GM12878 (cell line): ENCODE data around the gene MTHFR. TPM values are rescaled to one million over a fixed set of nuclear protein-coding genes. Genes with fewer than 3 reads are reported as not detected.
A peak's percentile ranks its signal among the peaks of the same experiment; 100 is the strongest.

Experiments used
- ATF3 ChIP-seq: IDR thresholded peaks from 2 replicates; pipeline ENCODE4 v1.6.1; 2011; ENCODE audit warnings: low read depth, mild to moderate bottlenecking, low read length, moderate library complexity, borderline replicate concordance; ENCODE audit errors: extremely low read depth
- ATF7 ChIP-seq: fragments of 450-650 bp; IDR thresholded peaks from 2 replicates; pipeline ENCODE4 v1.6.1; 2016; ENCODE audit warnings: low read depth, mild to moderate bottlenecking
- CHD2 ChIP-seq: IDR thresholded peaks from 2 replicates; pipeline ENCODE4 v1.6.1; 2011; ENCODE audit warnings: low read depth, low read length, improper control_type of control experiment, borderline replicate concordance
- CHD4 ChIP-seq: fragments of 200-600 bp; sonication (generic); IDR thresholded peaks from 2 replicates; pipeline ENCODE4 v1.6.1; 2016; ENCODE audit warnings: mild to moderate bottlenecking
- CREB1 ChIP-seq: IDR thresholded peaks from 2 replicates; pipeline ENCODE4 v1.6.1; 2012; ENCODE audit warnings: low read depth, mild to moderate bottlenecking, inconsistent platforms
- FOS ChIP-seq: IDR thresholded peaks from 3 replicates; pipeline ENCODE4 v1.6.1; 2011; ENCODE audit warnings: borderline replicate concordance; ENCODE audit not compliant: insufficient read length; ENCODE audit errors: extremely low read depth
- IKZF2 ChIP-seq, 2 experiments: fragments of 450-650 bp; IDR thresholded peaks; 2 replicates each; pipeline ENCODE4 v1.6.1; 2017; ENCODE audit warnings: mild to moderate bottlenecking in 2 of 2, moderate library complexity in 2 of 2
- MEF2B ChIP-seq: fragments of 450-650 bp; IDR thresholded peaks from 2 replicates; pipeline ENCODE4 v1.6.1; 2018; ENCODE audit warnings: mild to moderate bottlenecking, moderate library complexity; ENCODE audit not compliant: partially characterized antibody, poor library complexity, severe bottlenecking
- RAD21 ChIP-seq: IDR thresholded peaks from 2 replicates; pipeline ENCODE4 v1.6.1; 2011; ENCODE audit warnings: mild to moderate bottlenecking, low read depth, low read length, moderate library complexity; ENCODE audit not compliant: insufficient read depth
- RUNX3 ChIP-seq: IDR thresholded peaks from 2 replicates; pipeline ENCODE4 v1.6.1; 2012; ENCODE audit warnings: low read length, inconsistent platforms
- SIX5 ChIP-seq: IDR thresholded peaks from 2 replicates; pipeline ENCODE4 v1.6.1; 2011; ENCODE audit warnings: mild to moderate bottlenecking, low read depth, low read length, moderate library complexity; ENCODE audit not compliant: severe bottlenecking
- TAF1 ChIP-seq: IDR thresholded peaks from 2 replicates; pipeline ENCODE4 v1.6.1; 2011; ENCODE audit warnings: mild to moderate bottlenecking, low read depth, low read length, borderline replicate concordance
- TCF3 ChIP-seq: IDR thresholded peaks from 2 replicates; pipeline ENCODE4 v1.6.1; 2012; ENCODE audit warnings: low read depth, mild to moderate bottlenecking, low read length, borderline replicate concordance; ENCODE audit not compliant: insufficient read depth
- TCF7 ChIP-seq: IDR thresholded peaks from 2 replicates; pipeline ENCODE4 v1.6.1; 2014; ENCODE audit warnings: antibody characterized with exemption, borderline replicate concordance
- polyA plus RNA-seq, 11 experiments: library from polyadenylated mRNA; depleted of rRNA in 4 of 11; unstranded in 6 of 11; stranded (reverse) in 5 of 11; fragments of >200 nt; fragmentation: Nextera tagmentation in 4 of 11; fragmentation: Illumina TruSeq in 1 of 11; extraction: Ambion mirVana in 4 of 11; extraction: Trizol in 1 of 11; gene quantifications; 1 replicate in 1 of 11; 2 replicates in 10 of 11; pipeline versions ENCODE4 v1.2.1 to v1.2.3, GENCODE V29; 2011 to 2016; ENCODE audit warnings: inconsistent platforms in 2 of 11, missing spikeins in 2 of 11, low read depth in 1 of 11
- total RNA-seq, 4 experiments: library from RNA; depleted of rRNA in 3 of 4; stranded (reverse); fragments of >200 nt in 3 of 4; fragmentation: Illumina TruSeq in 1 of 4; extraction: Trizol in 1 of 4; gene quantifications; 2 replicates each; pipeline versions ENCODE4 v1.2.1 to v1.2.3, GENCODE V29; 2013 to 2021
- TF ChIP-seq, protein P1 (sequence below): IDR thresholded peaks from 2 replicates; pipeline ENCODE4 v1.6.1; 2012; ENCODE audit warnings: low read length, inconsistent platforms
- TF ChIP-seq, protein P2 (sequence below): fragments of 450-650 bp; IDR thresholded peaks from 2 replicates; pipeline ENCODE4 v1.6.1; 2017; ENCODE audit warnings: mild to moderate bottlenecking, moderate library complexity
- TF ChIP-seq, protein P3 (sequence below): fragments of 450-650 bp; IDR thresholded peaks from 2 replicates; pipeline ENCODE4 v1.6.1; 2016; ENCODE audit warnings: mild to moderate bottlenecking
- TF ChIP-seq, protein P4 (sequence below): fragments of 150-350 bp; IDR thresholded peaks from 2 replicates; pipeline ENCODE4 v1.6.1; 2016; ENCODE audit warnings: low read depth, low read length

The MTHFR gene
- total and polyA plus RNA-seq, 10 of the 15 experiments (the other 5 are each of a cell fraction or from before 2014, with no cell fraction given): 1.0 to 16.8 (median 9.4) TPM

GRCh38 chr1:11805422-11806306, at the start of gene MTHFR, which contains the start of gene CLCN6 (continued):
- TF ChIP-seq ATF7: peak; percentile 34; the same call in 1 of the 2 replicates
- TF ChIP-seq, protein P1, sequence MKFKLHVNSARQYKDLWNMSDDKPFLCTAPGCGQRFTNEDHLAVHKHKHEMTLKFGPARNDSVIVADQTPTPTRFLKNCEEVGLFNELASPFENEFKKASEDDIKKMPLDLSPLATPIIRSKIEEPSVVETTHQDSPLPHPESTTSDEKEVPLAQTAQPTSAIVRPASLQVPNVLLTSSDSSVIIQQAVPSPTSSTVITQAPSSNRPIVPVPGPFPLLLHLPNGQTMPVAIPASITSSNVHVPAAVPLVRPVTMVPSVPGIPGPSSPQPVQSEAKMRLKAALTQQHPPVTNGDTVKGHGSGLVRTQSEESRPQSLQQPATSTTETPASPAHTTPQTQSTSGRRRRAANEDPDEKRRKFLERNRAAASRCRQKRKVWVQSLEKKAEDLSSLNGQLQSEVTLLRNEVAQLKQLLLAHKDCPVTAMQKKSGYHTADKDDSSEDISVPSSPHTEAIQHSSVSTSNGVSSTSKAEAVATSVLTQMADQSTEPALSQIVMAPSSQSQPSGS: no peak
- peak; percentile 90 for TF ChIP-seq FOS
- peak in 1 of 2 experiments; percentile 25; a peak in 1 of 4 replicates for TF ChIP-seq IKZF2 (IDR thresholded peaks at IDR 0.05)
- TF ChIP-seq TCF7: no peak
- TF ChIP-seq TAF1: peak; percentile 79; the same call in 1 of the 2 replicates
- peak; percentile 93 for TF ChIP-seq CREB1
- TF ChIP-seq SIX5: peak; percentile 54
- TF ChIP-seq CHD4: no peak
- TF ChIP-seq, protein P2, sequence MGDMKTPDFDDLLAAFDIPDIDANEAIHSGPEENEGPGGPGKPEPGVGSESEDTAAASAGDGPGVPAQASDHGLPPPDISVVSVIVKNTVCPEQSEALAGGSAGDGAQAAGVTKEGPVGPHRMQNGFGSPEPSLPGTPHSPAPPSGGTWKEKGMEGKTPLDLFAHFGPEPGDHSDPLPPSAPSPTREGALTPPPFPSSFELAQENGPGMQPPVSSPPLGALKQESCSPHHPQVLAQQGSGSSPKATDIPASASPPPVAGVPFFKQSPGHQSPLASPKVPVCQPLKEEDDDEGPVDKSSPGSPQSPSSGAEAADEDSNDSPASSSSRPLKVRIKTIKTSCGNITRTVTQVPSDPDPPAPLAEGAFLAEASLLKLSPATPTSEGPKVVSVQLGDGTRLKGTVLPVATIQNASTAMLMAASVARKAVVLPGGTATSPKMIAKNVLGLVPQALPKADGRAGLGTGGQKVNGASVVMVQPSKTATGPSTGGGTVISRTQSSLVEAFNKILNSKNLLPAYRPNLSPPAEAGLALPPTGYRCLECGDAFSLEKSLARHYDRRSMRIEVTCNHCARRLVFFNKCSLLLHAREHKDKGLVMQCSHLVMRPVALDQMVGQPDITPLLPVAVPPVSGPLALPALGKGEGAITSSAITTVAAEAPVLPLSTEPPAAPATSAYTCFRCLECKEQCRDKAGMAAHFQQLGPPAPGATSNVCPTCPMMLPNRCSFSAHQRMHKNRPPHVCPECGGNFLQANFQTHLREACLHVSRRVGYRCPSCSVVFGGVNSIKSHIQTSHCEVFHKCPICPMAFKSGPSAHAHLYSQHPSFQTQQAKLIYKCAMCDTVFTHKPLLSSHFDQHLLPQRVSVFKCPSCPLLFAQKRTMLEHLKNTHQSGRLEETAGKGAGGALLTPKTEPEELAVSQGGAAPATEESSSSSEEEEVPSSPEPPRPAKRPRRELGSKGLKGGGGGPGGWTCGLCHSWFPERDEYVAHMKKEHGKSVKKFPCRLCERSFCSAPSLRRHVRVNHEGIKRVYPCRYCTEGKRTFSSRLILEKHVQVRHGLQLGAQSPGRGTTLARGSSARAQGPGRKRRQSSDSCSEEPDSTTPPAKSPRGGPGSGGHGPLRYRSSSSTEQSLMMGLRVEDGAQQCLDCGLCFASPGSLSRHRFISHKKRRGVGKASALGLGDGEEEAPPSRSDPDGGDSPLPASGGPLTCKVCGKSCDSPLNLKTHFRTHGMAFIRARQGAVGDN: peak; percentile 27; the same call in 1 of the 2 replicates
- peak; percentile 90 for TF ChIP-seq MEF2B
- TF ChIP-seq CHD2: peak; percentile 82
- no peak for TF ChIP-seq TCF3
- no peak for TF ChIP-seq RAD21
- TF ChIP-seq, protein P3, sequence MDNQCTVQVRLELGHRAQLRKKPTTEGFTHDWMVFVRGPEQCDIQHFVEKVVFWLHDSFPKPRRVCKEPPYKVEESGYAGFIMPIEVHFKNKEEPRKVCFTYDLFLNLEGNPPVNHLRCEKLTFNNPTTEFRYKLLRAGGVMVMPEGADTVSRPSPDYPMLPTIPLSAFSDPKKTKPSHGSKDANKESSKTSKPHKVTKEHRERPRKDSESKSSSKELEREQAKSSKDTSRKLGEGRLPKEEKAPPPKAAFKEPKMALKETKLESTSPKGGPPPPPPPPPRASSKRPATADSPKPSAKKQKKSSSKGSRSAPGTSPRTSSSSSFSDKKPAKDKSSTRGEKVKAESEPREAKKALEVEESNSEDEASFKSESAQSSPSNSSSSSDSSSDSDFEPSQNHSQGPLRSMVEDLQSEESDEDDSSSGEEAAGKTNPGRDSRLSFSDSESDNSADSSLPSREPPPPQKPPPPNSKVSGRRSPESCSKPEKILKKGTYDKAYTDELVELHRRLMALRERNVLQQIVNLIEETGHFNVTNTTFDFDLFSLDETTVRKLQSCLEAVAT: 0 out of 2 replicates have a peak, but pooled peaks have one; percentile 30
- TF ChIP-seq ATF3: peak; percentile 100
- TF ChIP-seq RUNX3: peak; percentile 59
- TF ChIP-seq, protein P4, sequence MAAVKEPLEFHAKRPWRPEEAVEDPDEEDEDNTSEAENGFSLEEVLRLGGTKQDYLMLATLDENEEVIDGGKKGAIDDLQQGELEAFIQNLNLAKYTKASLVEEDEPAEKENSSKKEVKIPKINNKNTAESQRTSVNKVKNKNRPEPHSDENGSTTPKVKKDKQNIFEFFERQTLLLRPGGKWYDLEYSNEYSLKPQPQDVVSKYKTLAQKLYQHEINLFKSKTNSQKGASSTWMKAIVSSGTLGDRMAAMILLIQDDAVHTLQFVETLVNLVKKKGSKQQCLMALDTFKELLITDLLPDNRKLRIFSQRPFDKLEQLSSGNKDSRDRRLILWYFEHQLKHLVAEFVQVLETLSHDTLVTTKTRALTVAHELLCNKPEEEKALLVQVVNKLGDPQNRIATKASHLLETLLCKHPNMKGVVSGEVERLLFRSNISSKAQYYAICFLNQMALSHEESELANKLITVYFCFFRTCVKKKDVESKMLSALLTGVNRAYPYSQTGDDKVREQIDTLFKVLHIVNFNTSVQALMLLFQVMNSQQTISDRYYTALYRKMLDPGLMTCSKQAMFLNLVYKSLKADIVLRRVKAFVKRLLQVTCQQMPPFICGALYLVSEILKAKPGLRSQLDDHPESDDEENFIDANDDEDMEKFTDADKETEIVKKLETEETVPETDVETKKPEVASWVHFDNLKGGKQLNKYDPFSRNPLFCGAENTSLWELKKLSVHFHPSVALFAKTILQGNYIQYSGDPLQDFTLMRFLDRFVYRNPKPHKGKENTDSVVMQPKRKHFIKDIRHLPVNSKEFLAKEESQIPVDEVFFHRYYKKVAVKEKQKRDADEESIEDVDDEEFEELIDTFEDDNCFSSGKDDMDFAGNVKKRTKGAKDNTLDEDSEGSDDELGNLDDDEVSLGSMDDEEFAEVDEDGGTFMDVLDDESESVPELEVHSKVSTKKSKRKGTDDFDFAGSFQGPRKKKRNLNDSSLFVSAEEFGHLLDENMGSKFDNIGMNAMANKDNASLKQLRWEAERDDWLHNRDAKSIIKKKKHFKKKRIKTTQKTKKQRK: no peak
